Measurements from ENCODE around the gene AOPEP.
"Not testable (repeated sequence)": the region's sequence is repeated elsewhere in the genome, so short reads cannot be mapped to it uniquely, and the experiment has no call there.

Gene AOPEP

DNA sequence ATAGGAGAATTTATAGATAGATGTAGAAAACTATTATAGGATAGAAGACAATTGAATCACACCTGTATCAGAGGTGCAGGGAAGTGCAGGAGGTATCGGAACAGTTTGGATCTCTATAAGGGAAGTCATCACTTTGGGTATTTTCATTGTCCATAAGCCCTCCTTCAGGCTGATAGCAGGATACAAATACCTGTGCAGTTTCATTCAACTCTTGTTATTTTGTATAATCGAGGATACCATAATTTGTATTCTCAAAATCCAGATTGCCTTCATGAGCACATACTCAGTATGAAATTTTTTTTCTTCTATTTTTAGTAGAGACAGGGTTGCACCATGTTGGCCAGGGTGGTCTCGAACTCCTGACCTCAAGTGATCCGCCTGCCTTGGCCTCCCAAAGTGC lies 289.1 kb downstream of the AOPEP start:
- no peak for DNase-seq (ENCODE audit: low read depth in 2 of 2)

DNA sequence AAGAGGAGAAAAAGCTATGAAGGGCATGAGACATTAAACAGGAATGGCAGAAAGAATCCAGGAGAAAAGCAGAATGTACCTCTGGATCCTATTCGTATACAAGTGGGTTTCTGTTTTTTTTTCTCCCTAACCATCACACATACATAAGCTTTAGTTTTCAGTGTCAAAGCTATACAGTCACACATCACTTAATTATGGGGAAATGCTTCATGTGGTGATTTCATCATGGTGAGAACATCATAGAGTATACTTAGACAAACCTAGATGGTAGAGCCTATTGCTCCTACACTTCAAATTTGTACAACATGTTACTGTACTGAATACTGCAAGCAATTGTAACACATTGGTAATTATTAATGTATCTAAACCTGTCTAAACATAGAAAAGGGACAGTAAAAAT lies 290.6 kb downstream of the AOPEP start:
- DNase-seq (ENCODE audit: low read depth in 2 of 2): no peak

DNA sequence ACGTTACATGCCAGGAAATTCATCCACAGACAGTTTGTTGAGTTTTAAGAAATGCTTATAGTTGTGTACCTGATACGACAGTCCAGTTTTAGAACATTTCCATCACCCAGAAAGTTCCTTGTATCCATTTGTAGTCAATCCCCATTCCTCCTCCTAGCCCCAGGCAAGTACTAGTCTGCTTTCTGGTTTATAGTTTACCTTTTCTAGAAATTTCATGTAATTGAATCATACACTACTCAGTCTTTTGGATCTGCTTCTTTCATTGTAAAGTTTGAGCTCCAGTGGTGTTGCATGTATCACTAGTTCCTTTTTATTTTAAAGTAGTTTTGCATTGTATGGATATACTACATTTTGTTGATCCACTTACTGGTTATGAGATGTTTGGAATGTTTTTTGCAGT lies 291.2 kb downstream of the AOPEP start:
- DNase-seq (ENCODE audit: low read depth in 2 of 2): no peak

DNA sequence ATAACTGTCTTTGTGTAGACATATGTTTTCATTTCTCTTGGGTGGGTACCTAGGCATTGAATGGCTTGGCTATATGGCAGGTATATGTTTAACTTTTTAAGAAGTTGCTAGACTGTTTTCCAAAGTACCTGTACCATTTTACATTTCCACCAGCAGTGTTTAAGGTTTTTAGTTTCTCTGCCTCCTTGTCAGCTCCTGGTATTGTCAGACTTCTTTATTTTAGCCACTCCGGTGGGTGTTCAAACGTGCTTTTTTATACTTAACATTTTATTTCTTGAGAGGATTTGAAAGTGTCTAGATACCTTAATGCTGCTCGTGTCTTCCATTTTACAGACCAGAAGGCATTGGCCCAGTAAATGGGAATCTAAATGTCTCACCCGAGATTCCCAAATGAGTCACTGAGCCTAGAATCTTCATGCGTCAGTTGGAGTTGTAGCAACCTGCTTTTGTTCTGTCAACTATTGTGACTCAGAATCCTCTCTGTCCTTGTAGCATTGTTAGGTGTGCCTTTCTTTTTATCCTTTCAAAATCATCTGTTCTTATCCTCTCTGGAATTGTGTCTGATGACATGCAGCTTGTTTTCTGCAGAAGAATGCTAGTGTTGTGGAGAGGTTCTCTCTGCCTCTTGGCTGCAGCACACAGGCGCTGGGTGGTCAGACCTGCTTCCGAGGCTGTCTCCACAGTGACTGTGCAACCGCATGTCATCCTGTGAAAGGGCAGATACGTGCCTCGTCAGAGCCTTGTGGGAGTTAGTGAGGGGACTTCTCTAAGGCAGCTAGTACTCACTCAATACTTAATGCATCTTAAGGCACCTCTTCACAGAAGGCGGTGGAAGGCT lies 291.8 kb downstream of the AOPEP start:
- DNase-seq (ENCODE audit: low read depth in 2 of 2): no peak

DNA sequence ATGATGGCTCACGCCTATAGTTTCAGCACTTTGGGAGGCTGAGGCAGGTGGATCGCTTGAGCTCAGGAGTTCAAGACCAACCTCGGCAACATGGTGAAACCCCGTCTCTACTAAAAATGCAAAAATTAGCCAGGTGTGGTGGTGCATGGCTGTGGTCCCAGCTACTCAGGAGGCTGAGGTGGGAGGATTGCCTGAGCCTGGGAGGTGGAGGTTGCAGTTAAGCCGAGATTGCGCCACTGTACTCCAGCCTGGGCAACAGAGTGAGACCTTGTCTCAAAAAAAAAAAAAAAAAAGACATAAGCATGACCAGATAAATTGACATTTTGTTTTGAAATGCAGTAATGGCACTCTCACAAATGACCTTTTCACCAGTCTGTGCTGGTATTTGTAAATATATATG lies 294.1 kb downstream of the AOPEP start:
- not testable (repeated sequence) for DNase-seq (ENCODE audit: low read depth in 2 of 2)

DNA sequence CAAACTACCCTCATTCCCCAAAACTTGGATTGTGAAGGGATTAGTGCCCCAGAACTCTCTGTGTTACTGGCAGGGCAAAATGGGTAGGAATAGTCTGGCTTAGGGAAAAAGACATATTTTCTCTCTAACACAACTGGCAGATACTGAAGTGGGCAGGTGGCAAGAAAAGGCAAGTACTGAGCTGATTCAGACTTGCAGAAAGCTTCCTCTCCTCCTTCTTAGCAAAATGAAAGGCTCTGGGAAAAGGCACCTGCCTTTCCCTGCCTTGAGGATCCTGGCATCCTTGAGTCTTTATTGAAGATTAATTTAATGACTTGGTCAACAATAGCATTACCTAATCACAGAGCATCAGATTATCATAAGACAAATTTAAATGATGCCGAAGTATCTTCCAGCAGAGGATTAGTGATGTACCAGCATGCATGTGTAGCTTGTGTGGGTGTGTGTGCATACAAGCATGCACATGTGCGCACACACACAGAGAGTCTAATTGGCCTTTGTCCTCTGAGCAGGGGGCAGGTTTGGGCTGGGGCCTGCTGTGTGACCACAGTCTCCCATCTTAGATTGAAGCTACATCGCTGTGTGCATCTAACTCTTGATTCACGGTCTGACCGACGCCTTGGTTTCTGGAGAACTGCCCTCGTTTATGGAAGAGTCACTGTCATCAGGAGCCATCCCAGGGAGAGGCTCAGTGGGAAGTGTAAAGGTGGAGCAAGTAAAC lies 294.8 kb downstream of the AOPEP start:
- DNase-seq (ENCODE audit: low read depth in 2 of 2): no peak

DNA sequence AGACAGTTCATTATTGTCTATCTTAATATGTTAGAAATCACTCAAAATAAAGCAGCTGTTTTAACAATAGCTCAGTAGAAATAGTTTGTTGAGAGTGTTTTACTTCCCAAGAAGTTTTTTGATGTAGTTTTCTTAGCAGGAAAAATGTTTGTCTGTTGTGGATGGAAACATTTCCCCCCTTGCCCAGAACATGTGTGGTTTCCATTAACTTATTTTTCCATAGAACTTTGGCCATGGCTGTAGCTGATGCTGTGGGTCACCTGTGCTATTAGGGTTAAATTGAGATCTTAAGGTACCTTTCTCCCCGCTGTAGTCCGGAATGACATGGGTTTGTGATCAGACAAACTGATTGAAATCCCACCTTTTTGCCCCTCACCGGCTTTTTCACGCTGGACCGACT lies 296.2 kb downstream of the AOPEP start:
- no peak for DNase-seq (ENCODE audit: low read depth in 2 of 2)

DNA sequence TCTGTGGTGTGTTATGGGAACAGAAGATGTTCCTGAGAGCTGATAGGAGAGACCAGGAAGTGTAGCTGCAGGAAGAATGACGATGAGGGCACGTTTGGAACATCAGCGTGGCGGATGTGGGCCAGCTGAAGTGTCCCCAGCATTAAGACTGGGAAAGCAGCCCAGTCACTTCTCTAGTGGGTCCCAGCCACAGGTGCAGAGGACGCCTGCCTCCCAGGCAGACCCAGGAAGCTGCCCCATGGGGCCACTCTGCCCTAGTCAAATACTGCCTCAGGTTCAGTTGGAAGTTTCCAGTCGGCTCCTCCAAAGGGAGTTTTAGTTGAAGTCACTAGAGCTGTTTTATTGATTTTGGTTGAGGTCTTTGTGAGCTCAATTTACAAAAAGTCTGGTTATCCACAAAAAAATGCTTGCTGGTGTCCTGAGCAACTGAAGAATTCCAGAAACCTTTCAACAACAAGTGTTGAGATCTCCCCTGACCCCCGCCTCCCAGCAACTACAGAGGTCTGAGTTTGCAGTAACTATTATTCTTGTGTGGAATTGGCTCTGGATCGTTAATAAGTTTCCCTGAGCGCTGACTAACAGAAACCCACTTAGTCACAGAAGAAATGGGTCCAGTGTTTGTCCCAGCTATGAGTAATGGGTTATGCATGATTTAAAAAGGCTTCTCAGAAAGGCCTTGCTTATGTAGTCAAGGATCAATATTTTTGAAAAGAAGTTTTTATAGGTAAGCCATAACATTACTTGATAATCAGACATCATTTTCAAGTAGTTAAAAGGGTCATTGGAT lies 296.9 kb downstream of the AOPEP start:
- no peak for DNase-seq (ENCODE audit: low read depth in 2 of 2)

DNA sequence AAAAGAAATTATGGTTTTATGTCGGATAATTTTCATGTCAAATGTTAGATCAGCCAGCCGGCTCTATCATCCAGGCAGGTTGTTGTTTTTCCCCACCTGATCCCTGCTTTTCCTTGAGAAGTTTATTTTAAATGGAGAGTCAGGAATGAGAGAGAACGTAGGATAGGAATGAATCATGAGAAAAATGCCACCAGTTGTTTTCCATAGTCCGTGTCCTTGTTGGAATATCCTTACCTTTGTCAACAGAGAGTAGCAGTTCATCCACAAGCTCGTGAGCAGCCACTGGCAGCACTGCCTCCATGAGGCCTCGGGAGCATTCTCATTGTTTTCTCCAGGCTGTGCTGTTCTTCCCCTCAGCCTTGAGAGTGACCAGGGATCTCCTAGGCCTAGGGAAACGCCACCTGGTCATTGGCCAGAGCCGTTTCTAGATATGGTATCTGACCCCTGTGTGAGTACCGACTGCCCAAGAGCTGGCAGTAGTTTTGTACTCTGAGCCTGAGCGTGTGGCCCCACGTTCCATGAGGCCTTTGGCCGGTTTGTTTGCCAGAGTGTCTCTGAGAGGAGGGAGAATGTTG lies 297.7 kb downstream of the AOPEP start:
- no peak for DNase-seq (ENCODE audit: low read depth in 2 of 2)

DNA sequence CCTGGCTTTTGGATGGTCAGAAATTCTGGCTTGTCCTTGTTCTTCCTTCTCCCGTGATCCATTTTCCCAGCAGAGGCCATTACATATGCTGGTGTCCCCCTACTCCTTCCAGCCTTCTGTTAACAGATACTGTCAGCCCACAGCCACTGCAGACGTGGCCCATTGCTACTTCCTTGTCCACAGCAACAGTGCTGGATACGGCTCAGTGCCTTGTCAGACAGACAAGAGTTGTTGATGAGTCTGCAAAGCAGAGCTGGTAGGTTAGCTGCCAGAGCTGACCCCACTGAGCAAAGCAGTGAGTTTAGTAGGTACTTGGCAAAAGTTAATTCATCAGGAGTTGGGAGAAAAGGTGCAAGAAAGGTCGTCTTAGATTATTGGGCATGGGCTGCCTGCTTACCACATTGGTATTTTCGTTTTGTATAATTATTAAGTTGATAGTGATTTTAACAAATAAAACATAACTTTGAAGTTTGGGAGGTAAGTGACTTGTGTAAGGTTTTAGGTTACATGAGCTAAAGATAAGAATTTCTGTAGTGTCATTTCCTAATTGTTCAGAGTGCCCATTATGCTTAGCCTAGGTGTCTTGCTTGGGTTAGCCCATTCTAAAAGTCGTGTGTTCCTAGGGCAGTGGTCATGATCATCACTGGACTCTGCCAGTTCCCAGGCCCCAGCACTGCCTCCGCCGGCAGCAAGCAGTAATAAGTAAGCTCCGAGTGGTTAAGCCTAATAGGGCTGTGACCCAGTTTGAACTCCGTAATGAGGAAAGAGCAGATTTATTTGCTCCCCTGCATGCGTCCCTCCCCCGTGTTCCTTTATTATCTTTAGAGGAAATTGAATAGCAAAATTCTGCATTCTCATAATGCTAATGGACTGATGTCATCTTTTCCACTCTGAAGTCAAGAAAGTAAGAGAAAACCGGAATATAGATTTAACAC lies 299.0 kb downstream of the AOPEP start:
- no peak for DNase-seq (ENCODE audit: low read depth in 2 of 2)

DNA sequence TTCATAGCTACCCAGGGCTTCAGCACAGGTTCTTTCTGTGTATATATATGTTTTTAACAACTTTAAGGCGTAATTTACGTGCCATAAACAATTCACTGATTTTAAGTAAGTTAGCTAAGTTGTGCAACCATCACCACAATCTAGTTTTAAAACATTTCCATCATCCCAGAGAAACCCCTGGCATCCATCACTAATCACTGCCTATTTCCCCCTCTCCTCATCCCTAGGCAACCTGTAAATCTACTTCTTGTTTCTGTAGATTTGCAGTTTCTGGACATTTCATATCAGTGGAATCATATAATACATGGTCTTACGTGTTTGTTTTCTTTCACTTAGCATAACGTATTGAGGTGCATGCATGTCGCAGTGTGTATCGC lies 299.6 kb downstream of the AOPEP start:
- no peak for DNase-seq (ENCODE audit: low read depth in 2 of 2)

DNA sequence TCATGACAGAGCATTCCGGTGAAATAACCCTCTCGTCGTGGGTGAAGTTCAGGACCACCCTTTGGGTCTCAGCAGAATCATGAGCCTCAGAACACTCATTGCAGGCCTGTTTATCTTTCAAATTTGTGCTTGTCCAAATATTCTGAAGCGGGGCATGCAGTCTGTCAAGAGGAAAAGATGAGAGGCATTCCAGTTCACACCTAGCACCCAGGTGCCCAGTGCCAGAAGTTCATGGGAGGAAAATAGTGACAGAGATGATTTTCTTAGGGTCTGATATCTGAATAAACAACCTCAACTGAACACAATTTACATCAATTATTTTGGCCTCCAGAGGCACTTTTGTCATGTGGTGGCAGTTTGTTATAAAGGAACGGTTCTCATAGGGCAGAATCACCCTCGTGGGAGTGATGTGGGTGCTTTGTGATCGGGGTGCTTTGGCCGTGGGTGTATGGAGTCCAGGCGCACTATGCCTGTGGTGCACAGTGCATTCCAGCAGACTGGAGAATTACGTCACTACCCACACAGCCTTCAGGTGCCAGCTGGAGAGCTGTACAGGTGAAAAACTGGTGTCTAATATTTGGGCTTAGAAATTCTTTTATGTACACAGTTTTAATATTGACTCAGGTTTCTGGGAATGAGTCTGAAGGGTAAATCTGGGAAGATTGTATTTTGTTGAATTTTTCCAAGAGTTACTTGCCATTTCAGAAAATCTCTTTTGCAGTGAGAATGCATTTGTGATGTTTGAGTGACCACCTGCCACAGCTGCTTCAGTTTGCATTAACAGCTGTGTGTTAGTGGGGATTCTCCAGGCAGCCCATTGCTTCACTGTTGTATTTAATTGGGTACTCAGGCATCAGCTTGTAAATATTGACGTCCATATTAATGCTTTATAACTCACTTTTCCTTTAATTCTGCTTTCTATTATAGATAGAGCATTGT lies 301.7 kb downstream of the AOPEP start:
- DNase-seq (ENCODE audit: low read depth in 2 of 2): no peak

DNA sequence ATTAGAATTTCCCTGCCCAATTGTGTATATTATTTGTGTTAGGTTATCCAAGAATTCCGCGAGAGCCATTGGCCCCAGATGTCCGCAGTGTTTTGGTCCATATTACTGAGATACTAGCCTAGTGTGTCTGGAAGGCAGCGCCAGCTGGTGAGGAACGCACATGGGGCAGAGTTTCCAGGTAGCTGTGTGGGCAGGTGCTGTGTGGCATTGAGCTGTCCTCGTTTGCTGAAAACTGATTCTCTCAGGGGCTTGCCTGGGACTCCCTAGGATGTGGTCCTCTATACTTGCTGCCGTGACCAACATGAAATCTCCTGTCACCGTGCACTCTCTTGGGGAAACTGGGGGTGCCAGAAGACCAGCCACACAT lies 302.3 kb downstream of the AOPEP start:
- DNase-seq (ENCODE audit: low read depth in 2 of 2): no peak

DNA sequence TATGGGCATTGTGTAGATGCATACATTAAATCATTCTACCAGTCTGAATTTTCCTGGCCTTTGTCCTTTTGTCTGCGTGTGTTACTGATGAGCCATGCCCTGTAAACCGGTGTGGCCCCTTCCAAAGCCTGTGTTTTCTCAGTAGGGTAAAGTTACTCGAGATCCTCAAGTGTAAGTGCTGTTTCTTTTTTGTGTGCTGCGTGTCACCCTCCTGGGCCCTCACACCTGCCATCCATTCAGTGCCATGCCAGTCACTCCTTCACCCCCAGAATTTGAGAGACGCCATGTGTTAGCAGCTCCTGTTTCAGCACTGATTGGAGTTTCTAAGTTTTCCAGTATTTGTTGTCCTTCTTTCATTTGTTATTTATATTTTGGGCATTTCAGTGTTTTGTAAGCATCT lies 302.8 kb downstream of the AOPEP start:
- DNase-seq (ENCODE audit: low read depth in 2 of 2): no peak

DNA sequence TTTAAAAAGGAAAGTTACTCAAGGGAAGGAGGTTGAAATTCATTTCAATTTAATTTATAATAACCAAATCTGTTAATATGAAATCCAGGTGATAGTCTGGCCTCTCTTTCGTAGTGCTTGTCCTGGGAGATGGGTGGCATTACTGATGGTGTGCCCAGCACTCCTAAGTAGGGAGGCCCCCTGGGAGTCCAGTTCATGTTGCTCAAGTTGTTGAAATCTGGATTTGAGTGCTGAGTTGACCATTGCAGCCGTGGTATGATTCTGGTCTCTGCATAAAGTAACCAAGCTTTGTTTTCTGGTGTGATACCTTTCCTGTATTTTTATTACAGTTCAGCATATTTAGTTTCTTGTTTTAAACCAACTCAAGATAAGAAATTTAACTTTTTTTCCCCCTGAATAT lies 303.2 kb downstream of the AOPEP start:
- DNase-seq (ENCODE audit: low read depth in 2 of 2): no peak

DNA sequence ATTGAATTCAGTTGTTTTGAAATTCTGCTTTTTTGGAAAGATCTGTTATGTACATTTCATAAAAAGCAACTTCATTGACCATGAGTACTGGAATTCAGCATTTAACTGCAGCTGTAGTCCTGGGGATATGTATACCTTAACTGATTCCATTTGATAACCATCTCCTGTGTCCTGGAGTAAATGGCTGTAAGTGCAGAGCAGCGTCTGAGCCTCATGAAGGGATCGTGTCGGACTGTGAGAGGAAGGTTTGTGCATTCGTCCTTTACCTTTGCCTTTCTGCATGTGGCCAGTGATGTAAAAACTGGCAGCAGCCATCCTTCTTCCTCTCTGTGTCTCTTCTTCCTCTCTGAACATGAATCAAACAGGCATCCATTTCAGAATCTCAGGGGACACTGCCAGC lies 303.8 kb downstream of the AOPEP start:
- no peak for DNase-seq (ENCODE audit: low read depth in 2 of 2)

DNA sequence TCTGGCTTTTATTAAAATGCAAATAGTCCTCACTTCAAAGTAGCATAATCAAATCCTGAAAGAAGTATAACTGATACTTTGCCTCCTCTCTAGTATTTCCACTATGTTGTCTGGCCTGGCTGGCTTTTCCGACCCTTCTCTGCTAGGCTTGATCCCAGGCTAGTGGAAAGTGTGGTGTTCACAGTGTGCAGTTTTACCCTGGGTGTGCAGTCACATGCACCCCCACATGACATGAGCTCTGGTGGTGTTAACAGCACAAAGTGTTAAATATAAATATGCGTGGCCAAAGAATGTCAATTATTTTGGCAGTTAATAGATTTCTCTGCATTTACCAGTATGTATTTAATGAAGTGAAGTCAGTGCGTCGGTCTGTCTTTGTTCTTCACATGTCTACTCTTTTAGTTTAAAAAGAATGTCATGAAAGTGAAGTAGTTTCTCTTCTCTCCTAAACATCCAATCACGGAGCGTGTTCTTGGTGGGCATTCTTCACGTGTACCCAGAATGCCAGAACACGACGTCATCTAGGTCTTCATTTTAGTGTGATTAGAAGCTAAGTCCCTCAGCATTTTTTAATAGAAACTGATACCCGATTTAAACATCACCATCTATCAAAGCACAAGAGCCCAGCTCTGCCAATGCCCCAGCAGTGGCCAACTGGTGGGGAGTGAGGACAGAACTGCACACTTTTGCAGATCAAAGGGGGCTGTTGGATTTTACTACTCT lies 304.6 kb downstream of the AOPEP start:
- no peak for DNase-seq (ENCODE audit: low read depth in 2 of 2)

DNA sequence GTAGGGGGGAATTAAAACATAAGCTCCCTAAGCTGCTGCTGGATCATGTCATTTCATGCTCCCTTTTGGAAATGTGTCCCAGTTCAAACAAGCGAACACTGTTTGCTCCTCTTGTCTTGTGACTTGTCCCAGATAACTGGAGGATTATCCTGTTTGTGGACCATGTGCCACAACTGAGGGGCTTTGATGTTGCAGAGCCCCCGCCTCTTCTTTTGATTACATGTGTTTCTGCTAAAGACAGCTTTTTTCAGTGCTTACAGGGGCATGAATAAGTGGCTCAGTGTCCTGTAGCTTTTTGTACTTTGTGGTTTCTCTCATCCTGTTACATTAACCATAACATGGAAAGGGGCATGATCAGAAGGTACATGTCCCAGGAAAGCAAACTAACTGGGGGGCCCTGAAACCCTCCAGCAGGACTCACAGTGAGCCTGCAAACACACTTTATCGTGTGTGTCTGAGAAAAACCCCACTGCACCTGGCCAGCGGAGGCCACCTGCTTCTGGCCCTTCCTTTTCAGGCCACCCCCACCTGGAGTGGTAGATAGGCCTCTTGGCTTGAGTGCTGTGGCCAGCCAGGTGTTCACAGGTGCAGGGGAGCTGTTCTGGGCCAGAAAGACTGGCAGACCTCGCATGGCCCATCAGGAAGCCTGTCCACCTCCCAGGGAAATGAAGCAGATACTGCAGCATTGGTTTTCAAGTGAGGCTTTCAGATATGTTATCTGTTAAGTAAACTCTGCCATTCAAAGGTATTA lies 305.4 kb downstream of the AOPEP start:
- no peak for DNase-seq (ENCODE audit: low read depth in 2 of 2)
